HepG2 (cell line): ENCODE data around the gene SCYL1. TPM values are rescaled to one million over a fixed set of nuclear protein-coding genes. Genes with fewer than 3 reads are reported as not detected.

Experiments
- EP300 ChIP-seq, 3 experiments: sonication (generic) in 1 of 3; formaldehyde crosslinking in 1 of 3; IDR thresholded peaks; 2 replicates each; pipeline versions ENCODE4 v1.5.1 to v1.6.1; 2011 to 2020; ENCODE audit warnings: low read depth in 2 of 3, low read length in 2 of 3, borderline replicate concordance in 1 of 3, improper control_type of control experiment in 1 of 3, mild to moderate bottlenecking in 1 of 3, missing genetic modification reagents in 1 of 3, moderate library complexity in 1 of 3
- FIP1L1 ChIP-seq: fragments of 200-400 bp; formaldehyde crosslinking; IDR thresholded peaks from 2 replicates; pipeline ENCODE4 v1.6.1; 2018; ENCODE audit warnings: low read depth, mild to moderate bottlenecking, low read length, moderate library complexity, borderline replicate concordance; ENCODE audit not compliant: insufficient read depth
- FUBP1 ChIP-seq: sonication (generic); formaldehyde crosslinking; IDR thresholded peaks from 2 replicates; pipeline ENCODE4 v1.5.1; 2020; ENCODE audit warnings: missing genetic modification reagents, mild to moderate bottlenecking, borderline replicate concordance
- HDAC1 ChIP-seq: sonication (generic); formaldehyde crosslinking; IDR thresholded peaks from 2 replicates; pipeline ENCODE4 v1.5.1; 2020; ENCODE audit warnings: mild to moderate bottlenecking, missing genetic modification reagents
- JUN ChIP-seq: sonication (generic); formaldehyde crosslinking; IDR thresholded peaks from 2 replicates; pipeline ENCODE4 v1.4.0; 2020; ENCODE audit warnings: mild to moderate bottlenecking, missing genetic modification reagents
- KDM3A ChIP-seq: IDR thresholded peaks from 2 replicates; pipeline ENCODE4 v1.6.1; 2018; ENCODE audit warnings: low read depth, missing compliant biosample characterization
- MYC ChIP-seq: sonication (generic); formaldehyde crosslinking; IDR thresholded peaks from 2 replicates; pipeline ENCODE4 v1.9.0; 2021; ENCODE audit warnings: missing genetic modification reagents, borderline replicate concordance
- NCOA1 ChIP-seq: sonication (generic); formaldehyde crosslinking; IDR thresholded peaks from 2 replicates; pipeline ENCODE4 v1.9.0; 2021; ENCODE audit warnings: missing genetic modification reagents
- NR1H2 ChIP-seq: sonication (generic); formaldehyde crosslinking; IDR thresholded peaks from 2 replicates; pipeline ENCODE4 v1.8.1; 2022; ENCODE audit warnings: low read depth, missing genetic modification reagents, borderline replicate concordance
- PATZ1 ChIP-seq: sonication (generic); formaldehyde crosslinking; IDR thresholded peaks from 2 replicates; pipeline ENCODE4 v1.4.0; 2020; ENCODE audit warnings: missing genetic modification reagents
- PHF8 ChIP-seq: sonication (generic); formaldehyde crosslinking; IDR thresholded peaks from 2 replicates; pipeline ENCODE4 v1.5.0; 2020; ENCODE audit warnings: missing genetic modification reagents
- POLR2A ChIP-seq, 2 experiments: IDR thresholded peaks; 2 replicates each; pipeline ENCODE4 v1.6.1; 2011; ENCODE audit warnings: low read depth in 2 of 2, low read length in 2 of 2, mild to moderate bottlenecking in 1 of 2, moderate library complexity in 1 of 2; ENCODE audit not compliant: insufficient read depth in 1 of 2
- RARA ChIP-seq: IDR thresholded peaks from 2 replicates; pipeline ENCODE4 v1.6.1; 2016; ENCODE audit warnings: missing genetic modification reagents, missing compliant biosample characterization
- SUZ12 ChIP-seq: fragments of 150-350 bp; IDR thresholded peaks from 2 replicates; pipeline ENCODE4 v1.6.1; 2014; ENCODE audit warnings: low read depth, low read length
- ZFP36 ChIP-seq: fragments of 150-350 bp; IDR thresholded peaks from 2 replicates; pipeline ENCODE4 v1.6.1; 2018; ENCODE audit warnings: borderline replicate concordance, low read length, low read depth; ENCODE audit not compliant: partially characterized antibody
- ZGPAT ChIP-seq: IDR thresholded peaks from 2 replicates; pipeline ENCODE4 v1.6.1; 2016; ENCODE audit warnings: mild to moderate bottlenecking
- ZNF777 ChIP-seq: sonication (generic); formaldehyde crosslinking; IDR thresholded peaks from 2 replicates; pipeline ENCODE4 v1.4.0; 2020; ENCODE audit warnings: missing genetic modification reagents
- polyA plus RNA-seq, 8 experiments: library from polyadenylated mRNA; depleted of rRNA in 3 of 8; stranded (reverse) in 7 of 8; unstranded in 1 of 8; fragments of >200 nt; fragmentation: Illumina TruSeq in 4 of 8; extraction: Trizol in 4 of 8; gene quantifications; 2 replicates each; pipeline versions ENCODE4 v1.2.1 to v1.2.3, GENCODE V29; 2011 to 2016; ENCODE audit warnings: low read depth in 4 of 8, missing spikeins in 1 of 8, mixed read lengths in 1 of 8; ENCODE audit not compliant: insufficient read depth in 1 of 8
- total RNA-seq, 5 experiments: library from RNA; depleted of rRNA; stranded (reverse); fragments of >200 nt; fragmentation: Illumina TruSeq; extraction: Trizol; gene quantifications; 2 replicates each; pipeline ENCODE4 v1.2.3, GENCODE V29; 2016; ENCODE audit warnings: low read depth in 1 of 5
- TF ChIP-seq, protein P1 (sequence below), 2 experiments: sonication (generic) in 1 of 2; formaldehyde crosslinking in 1 of 2; IDR thresholded peaks; 2 replicates each; pipeline versions ENCODE4 v1.5.1 to v1.6.1; 2011 to 2020; ENCODE audit warnings: borderline replicate concordance in 1 of 2, low read depth in 1 of 2, low read length in 1 of 2, mild to moderate bottlenecking in 1 of 2, missing genetic modification reagents in 1 of 2, moderate library complexity in 1 of 2

The SCYL1 gene
- total and polyA plus RNA-seq, 2 of the 13 experiments (the other 11 are each of a cell fraction or from before 2014, with no cell fraction given): 65.9 to 103 TPM

DNA sequence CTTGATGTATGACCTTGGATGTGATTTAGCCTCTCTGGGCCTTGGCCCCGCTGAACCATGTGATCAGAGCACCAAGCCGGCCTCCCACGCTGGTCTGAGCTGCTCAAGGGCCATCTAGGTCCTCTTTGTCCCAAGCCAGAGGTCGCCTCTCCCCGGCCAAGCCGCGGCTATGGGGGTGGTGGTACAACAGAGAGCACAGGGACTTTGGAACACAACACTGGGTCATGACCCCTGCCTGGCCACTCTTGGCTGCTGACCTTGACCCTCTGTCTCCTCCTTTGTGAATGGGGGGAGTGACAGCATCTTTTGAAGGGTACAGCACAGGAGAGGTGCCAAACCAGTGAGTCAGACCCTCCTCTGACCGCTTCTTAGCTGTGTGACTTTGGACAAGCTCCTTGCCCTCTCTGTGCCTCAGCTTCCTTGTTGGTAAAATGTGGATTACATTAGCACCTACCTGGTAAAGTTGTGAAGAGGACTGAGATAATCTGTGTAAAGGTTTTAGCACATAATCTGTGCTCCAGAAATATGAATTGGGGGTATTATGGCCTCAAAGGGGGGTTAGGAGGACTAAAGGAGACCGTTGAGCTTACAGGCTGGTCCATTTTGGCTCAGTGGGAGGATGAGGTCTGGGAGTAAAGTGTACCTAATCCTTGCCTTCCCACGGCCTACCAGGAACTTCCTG, 4.7 kb downstream of the SCYL1 start (continued):
- TF ChIP-seq FUBP1 (no peak), EP300 (IDR thresholded peaks at IDR 0.05; ENCODE audit: low read depth in 2 of 2, low read length in 2 of 2) (peak in 1 of 2 experiments; percentile 54; a peak in 1 of 4 replicates), EP300 (CRISPR knock-in tag; IDR thresholded peaks at IDR 0.05; ENCODE audit: borderline replicate concordance) (peak; percentile 51; the same call in 1 of the 2 replicates), JUN (CRISPR knock-in tag) (peak; percentile 46; the same call in 1 of the 2 replicates), PHF8 (CRISPR knock-in tag) (no peak), ZNF777 (CRISPR knock-in tag) (no peak), KDM3A (CRISPR knock-in tag) (0 out of 2 replicates have a peak, but pooled peaks have one; percentile 77), SUZ12 (no peak), NR1H2 (CRISPR knock-in tag) (peak; percentile 43; the same call in 1 of the 2 replicates), MYC (CRISPR knock-in tag) (peak; percentile 41; the same call in 1 of the 2 replicates), ZGPAT (CRISPR knock-in tag) (0 out of 2 replicates have a peak, but pooled peaks have one; percentile 41), HDAC1 (CRISPR knock-in tag) (peak; percentile 64; the same call in 1 of the 2 replicates), POLR2A (IDR thresholded peaks at IDR 0.05; ENCODE audit: insufficient read depth in 1 of 2, low read depth in 2 of 2, low read length in 2 of 2) (peak; percentile 21 to 25; a peak in 1 of 4 replicates), FIP1L1 (no peak), NCOA1 (CRISPR knock-in tag) (peak; percentile 75; the same call in 1 of the 2 replicates), PATZ1 (CRISPR knock-in tag) (peak; percentile 84), RARA (CRISPR knock-in tag) (peak; percentile 97), ZFP36 (peak; percentile 89)
- TF ChIP-seq, protein P1, sequence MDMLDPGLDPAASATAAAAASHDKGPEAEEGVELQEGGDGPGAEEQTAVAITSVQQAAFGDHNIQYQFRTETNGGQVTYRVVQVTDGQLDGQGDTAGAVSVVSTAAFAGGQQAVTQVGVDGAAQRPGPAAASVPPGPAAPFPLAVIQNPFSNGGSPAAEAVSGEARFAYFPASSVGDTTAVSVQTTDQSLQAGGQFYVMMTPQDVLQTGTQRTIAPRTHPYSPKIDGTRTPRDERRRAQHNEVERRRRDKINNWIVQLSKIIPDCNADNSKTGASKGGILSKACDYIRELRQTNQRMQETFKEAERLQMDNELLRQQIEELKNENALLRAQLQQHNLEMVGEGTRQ (IDR thresholded peaks at IDR 0.05; ENCODE audit: low read depth, low read length): no peak
- TF ChIP-seq, protein P1 (CRISPR knock-in tag; IDR thresholded peaks at IDR 0.05; ENCODE audit: borderline replicate concordance): 0 out of 2 replicates have a peak, but pooled peaks have one; percentile 21
